Endodermal cell (in vitro differentiated cells): ENCODE results near the gene VPS37C. TPM values are rescaled to one million over a fixed set of nuclear protein-coding genes. Genes with fewer than 3 reads are reported as not detected.

ENCODE experiments used
- DNase-seq: peaks from one replicate; pipeline ENCODE4 v3.0.0-alpha.2; 2017
- H3K27ac ChIP-seq: 2 replicates; pipeline ENCODE4 v1.5.1; 2013; ENCODE audit warnings: mild to moderate bottlenecking, low read depth, low read length, moderate library complexity
- H3K27me3 ChIP-seq: 2 replicates; pipeline ENCODE4 v1.6.1; 2013; ENCODE audit warnings: mild to moderate bottlenecking, low read length, moderate library complexity; ENCODE audit not compliant: insufficient read depth, control insufficient read depth, poor library complexity, severe bottlenecking
- H3K36me3 ChIP-seq: 2 replicates; pipeline ENCODE4 v1.7.0; 2013; ENCODE audit warnings: mild to moderate bottlenecking, low read length, moderate library complexity; ENCODE audit not compliant: control insufficient read depth, insufficient read depth
- H3K4me1 ChIP-seq: one replicate; pipeline ENCODE4 v1.7.0; 2013; ENCODE audit warnings: low read length; ENCODE audit not compliant: control insufficient read depth, insufficient read depth
- H3K4me3 ChIP-seq: 2 replicates; pipeline ENCODE4 v1.5.1; 2013; ENCODE audit warnings: mild to moderate bottlenecking, low read length, moderate library complexity
- H3K9ac ChIP-seq: 2 replicates; pipeline ENCODE4 v1.6.1; 2013; ENCODE audit warnings: mild to moderate bottlenecking, low read length, moderate library complexity; ENCODE audit not compliant: poor library complexity, severe bottlenecking; ENCODE audit errors: extremely low read depth
- H3K9me3 ChIP-seq: 2 replicates; pipeline ENCODE4 v1.6.1; 2013; ENCODE audit warnings: mild to moderate bottlenecking, low read length, moderate library complexity; ENCODE audit not compliant: control insufficient read depth
- H3K27ac Mint-ChIP-seq: 2 replicates; pipeline ENCODE4 v1.8.0; 2020; ENCODE audit warnings: mixed read lengths
- H3K27me3 Mint-ChIP-seq: 2 replicates; pipeline ENCODE4 v1.8.0; 2021; ENCODE audit warnings: mild to moderate bottlenecking, mixed read lengths; ENCODE audit not compliant: insufficient read depth
- H3K36me3 Mint-ChIP-seq: 2 replicates; pipeline ENCODE4 v1.8.0; 2020; ENCODE audit warnings: low read depth, mixed read lengths
- H3K4me1 Mint-ChIP-seq: 2 replicates; pipeline ENCODE4 v1.8.0; 2020; ENCODE audit warnings: mixed read lengths
- H3K4me3 Mint-ChIP-seq: 2 replicates; pipeline ENCODE4 v1.8.0; 2020; ENCODE audit warnings: mild to moderate bottlenecking, moderate library complexity, mixed read lengths
- H3K9me3 Mint-ChIP-seq: 2 replicates; pipeline ENCODE4 v1.8.0; 2020; ENCODE audit warnings: mild to moderate bottlenecking, mixed read lengths
- WGBS, 2 experiments: methylation state at CpG; one replicate each; pipeline versions ENCODE4 v1.1.5 to v1.1.7; 2013; ENCODE audit warnings: missing lambda C conversion rate in 2 of 2, mixed read lengths in 1 of 2; ENCODE audit not compliant: insufficient coverage in 1 of 2, insufficient read length in 1 of 2; 5-methylcytosine and 5-hydroxymethylcytosine counted together
- total RNA-seq, 2 donors: library from RNA; stranded (reverse); fragmentation: NEBNext Ultra II Directional in 1 of 2; extraction: Animal tissue kit (Norgen Biotek cat#: 25700) in 1 of 2; gene quantifications; 2 replicates in 1 of 2; 3 replicates in 1 of 2; pipeline ENCODE4 v1.2.1, GENCODE V29; 2021
- TF ChIP-seq, protein P1 (sequence below): fragments of 200-600 bp; sonication (generic); conservative IDR thresholded peaks from 2 replicates; pipeline ENCODE4 v1.5.0; 2021; ENCODE audit warnings: antibody characterized with exemption, mild to moderate bottlenecking

Gene VPS37C
- total RNA-seq, 2 donors from 2014 or later, result 23.9 to 26.7 TPM

- Mint-ChIP-seq H3K4me3 (no peak overlapping the region), H3K27me3 (peaks cover 5% of the 10 kb centered on the region), H3K9me3 (peaks cover 7% of the 10 kb centered on the region), H3K36me3 (peaks cover 26% of the 10 kb centered on the region), H3K27ac (no peak overlapping the region), H3K4me1 (peaks cover 65% of the 10 kb centered on the region)
- 98 to 100% methylated on average over 3 of the region's 4 CpGs for WGBS, 2 experiments
- DNase-seq, result no peak
- H3K36me3 ChIP-seq, result peaks cover 16% of the 10 kb centered on the region
- no peak overlapping the region for H3K9ac ChIP-seq
- H3K27me3 ChIP-seq, result no peaks in the 10 kb centered on the region
- H3K4me1 ChIP-seq, result peaks cover 22% of the 10 kb centered on the region
- no peak overlapping the region for H3K4me3 ChIP-seq
- TF ChIP-seq, protein P1, sequence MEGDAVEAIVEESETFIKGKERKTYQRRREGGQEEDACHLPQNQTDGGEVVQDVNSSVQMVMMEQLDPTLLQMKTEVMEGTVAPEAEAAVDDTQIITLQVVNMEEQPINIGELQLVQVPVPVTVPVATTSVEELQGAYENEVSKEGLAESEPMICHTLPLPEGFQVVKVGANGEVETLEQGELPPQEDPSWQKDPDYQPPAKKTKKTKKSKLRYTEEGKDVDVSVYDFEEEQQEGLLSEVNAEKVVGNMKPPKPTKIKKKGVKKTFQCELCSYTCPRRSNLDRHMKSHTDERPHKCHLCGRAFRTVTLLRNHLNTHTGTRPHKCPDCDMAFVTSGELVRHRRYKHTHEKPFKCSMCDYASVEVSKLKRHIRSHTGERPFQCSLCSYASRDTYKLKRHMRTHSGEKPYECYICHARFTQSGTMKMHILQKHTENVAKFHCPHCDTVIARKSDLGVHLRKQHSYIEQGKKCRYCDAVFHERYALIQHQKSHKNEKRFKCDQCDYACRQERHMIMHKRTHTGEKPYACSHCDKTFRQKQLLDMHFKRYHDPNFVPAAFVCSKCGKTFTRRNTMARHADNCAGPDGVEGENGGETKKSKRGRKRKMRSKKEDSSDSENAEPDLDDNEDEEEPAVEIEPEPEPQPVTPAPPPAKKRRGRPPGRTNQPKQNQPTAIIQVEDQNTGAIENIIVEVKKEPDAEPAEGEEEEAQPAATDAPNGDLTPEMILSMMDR, result no peak
- no peak overlapping the region for H3K27ac ChIP-seq
- H3K9me3 ChIP-seq, result peaks cover 25% of the 10 kb centered on the region
Measured at GRCh38 chr11:61154528-61154927, 6.7 kb downstream of the VPS37C start.

DNA sequence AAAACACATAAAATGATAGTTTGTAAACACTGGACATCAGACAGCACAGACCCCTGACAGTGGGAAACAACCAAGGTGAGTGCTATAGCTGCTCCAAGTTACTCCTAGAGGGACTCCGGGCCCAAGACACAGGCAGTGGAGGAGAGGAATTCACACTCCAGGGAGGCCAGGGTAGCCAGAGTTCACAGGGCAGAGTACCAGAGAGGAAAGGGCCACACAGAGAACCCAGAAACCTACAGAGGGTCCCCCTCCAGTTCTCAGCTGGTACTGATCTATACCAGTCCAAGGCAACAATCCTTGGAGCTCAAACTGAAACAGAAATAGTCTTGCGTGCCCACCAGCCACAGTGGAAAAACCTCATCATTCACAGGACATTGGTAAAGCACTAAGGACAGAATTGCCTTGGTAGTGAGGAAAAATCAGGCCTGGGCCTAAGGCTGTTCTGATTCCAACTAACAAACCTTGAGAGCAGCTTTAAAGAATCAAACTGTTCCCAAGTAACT lies 7.6 kb downstream of the VPS37C start:
- Histone ChIP-seq H3K9me3 (peaks cover 25% of the 10 kb centered on the region), H3K27me3 (no peaks in the 10 kb centered on the region), H3K4me3 (no peak overlapping the region), H3K4me1 (peaks cover 25% of the 10 kb centered on the region), H3K27ac (no peak overlapping the region), H3K36me3 (peaks cover 16% of the 10 kb centered on the region), H3K9ac (no peak overlapping the region)
- Mint-ChIP-seq H3K9me3 (peaks cover 7% of the 10 kb centered on the region), H3K27ac (no peak overlapping the region), H3K36me3 (peaks cover 26% of the 10 kb centered on the region), H3K27me3 (peaks cover 5% of the 10 kb centered on the region), H3K4me1 (peaks cover 62% of the 10 kb centered on the region), H3K4me3 (no peak overlapping the region)
- WGBS, 2 experiments, result 90 to 94% methylated on average over 2 of the region's 2 CpGs
- TF ChIP-seq, protein P1, result no peak
- DNase-seq, result no peak

DNA sequence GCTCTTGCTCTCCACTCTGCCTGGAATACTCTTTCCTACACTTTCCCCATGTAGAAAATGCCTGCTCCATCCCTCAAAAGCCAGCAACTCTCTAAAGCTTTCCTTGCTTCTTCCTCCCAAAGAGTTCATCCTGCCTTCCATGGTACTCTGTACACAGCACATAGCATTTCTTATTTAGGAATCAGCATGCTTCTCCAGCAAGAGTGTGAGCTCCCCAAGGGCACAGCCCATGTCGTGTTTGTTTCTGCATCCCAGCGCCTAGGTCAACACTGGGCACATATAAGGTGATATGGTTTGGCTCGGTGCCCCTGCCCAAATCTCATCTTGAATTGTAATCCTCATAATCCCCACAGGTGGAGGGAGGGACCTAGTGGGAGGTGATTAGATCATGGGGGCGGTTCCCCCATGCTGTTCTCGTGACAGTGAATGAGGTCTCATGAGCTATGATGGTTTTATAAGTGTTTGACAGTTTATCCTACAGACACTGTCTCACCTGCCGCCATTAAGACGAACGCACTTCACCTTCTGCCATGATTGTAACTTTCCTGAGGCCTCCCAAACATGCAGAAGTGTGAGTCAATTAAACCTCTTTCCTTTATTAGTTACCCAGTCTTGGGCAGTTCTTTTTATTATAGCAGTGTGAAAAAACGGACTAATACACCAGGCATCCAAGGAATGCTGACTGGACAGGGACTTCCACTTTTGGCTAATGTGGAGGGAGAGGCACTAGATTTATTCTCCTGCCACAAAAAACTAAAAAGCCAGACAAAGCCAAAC lies 8.2 kb downstream of the VPS37C start:
- Histone ChIP-seq H3K4me3 (no peak overlapping the region), H3K9me3 (peaks cover 25% of the 10 kb centered on the region), H3K27me3 (no peaks in the 10 kb centered on the region), H3K36me3 (peaks cover 16% of the 10 kb centered on the region), H3K4me1 (peaks cover 25% of the 10 kb centered on the region), H3K9ac (no peak overlapping the region), H3K27ac (no peak overlapping the region)
- Mint-ChIP-seq H3K36me3 (peaks cover 26% of the 10 kb centered on the region), H3K27me3 (peaks cover 5% of the 10 kb centered on the region), H3K4me3 (no peak overlapping the region), H3K9me3 (peaks cover 7% of the 10 kb centered on the region), H3K4me1 (peaks cover 62% of the 10 kb centered on the region), H3K27ac (no peak overlapping the region)
- TF ChIP-seq, protein P1, result no peak
- WGBS, 2 experiments, result 80 to 91% methylated on average over 4 to 9 of the region's 9 CpGs
- DNase-seq, result no peak
